K562 (cell line): ENCODE measurements around the gene PTPRC. TPM values are rescaled to one million over a fixed set of nuclear protein-coding genes. Genes with fewer than 3 reads are reported as not detected.

ENCODE experiments used
- ATAC-seq: fragments of 200-7000 bp; cut with Tn5 transposase; 3 replicates; pipeline ENCODE4 v1.9.1; 2020; ENCODE audit warnings: moderate library complexity
- BruUV-seq: library from RNA; stranded (reverse); fragments of 400-500 nt; replicated peaks from 2 replicates; lab custom pipeline; 2021; lab: Mats Ljungman, UMichigan
- CTCF ChIA-PET: fragments of 300-600 bp; formaldehyde crosslinking; extraction: SDS; loops from one replicate; lab custom pipeline; 2021; ENCODE audit warnings: low intra/inter-chr PET ratio; lab: Yijun Ruan, JAX
- POLR2A ChIA-PET: fragments of 300-600, 350-650 bp; sonication (Branson Sonifier 250); formaldehyde crosslinking; extraction: SDS; loops from one replicate; lab custom pipeline; 2021; ENCODE audit warnings: antibody characterized with exemption, inconsistent platforms; lab: Yijun Ruan, JAX
- DNase-seq, 4 experiments: peaks; one replicate each; pipeline versions ENCODE4 v3.0.0 to v3.0.0-alpha.2; 2011 to 2018; ENCODE audit warnings: low spot score in 3 of 4, mixed read lengths in 3 of 4; ENCODE audit errors: extremely low read depth in 1 of 4
- FAIRE-seq: peaks from 2 replicates; lab custom pipeline; 2011; peaks lifted over from hg19 to GRCh38; lab: Jason Lieb, UNC
- H2AFZ ChIP-seq: 2 replicates; pipeline ENCODE4 v1.6.0; 2011; ENCODE audit warnings: low read depth, low read length, control low read depth, inconsistent platforms
- H3K27ac ChIP-seq: fragments of 200-600 bp; 3 replicates; pipeline ENCODE4 v1.8.0; 2011; ENCODE audit warnings: low read depth, mild to moderate bottlenecking, control low read depth, inconsistent platforms, low read length, moderate library complexity, mixed read lengths; ENCODE audit errors: extremely low read depth
- H3K27me3 ChIP-seq, 2 experiments: fragments of 300-600 bp in 1 of 2; 2 replicates in 1 of 2; 3 replicates in 1 of 2; pipeline versions ENCODE4 v1.6.0 to v1.8.0; 2011; ENCODE audit warnings: inconsistent platforms in 2 of 2, low read length in 2 of 2, mild to moderate bottlenecking in 1 of 2, mixed read lengths in 1 of 2, moderate library complexity in 1 of 2; ENCODE audit not compliant: control insufficient read depth in 2 of 2, insufficient read depth in 2 of 2
- H3K36me3 ChIP-seq: fragments of 300-600 bp; 3 replicates; pipeline ENCODE4 v1.8.0; 2011; ENCODE audit warnings: mild to moderate bottlenecking, low read length, inconsistent platforms; ENCODE audit not compliant: control insufficient read depth, insufficient read depth
- H3K4me1 ChIP-seq, 2 experiments: fragments of 200-600 bp in 1 of 2; replicated peaks in 1 of 2; 2 replicates in 1 of 2; 3 replicates in 1 of 2; pipeline versions ENCODE4 v1.5.1 to v1.8.0; 2011; ENCODE audit warnings: inconsistent platforms in 2 of 2, low read length in 2 of 2, mild to moderate bottlenecking in 1 of 2, mixed read lengths in 1 of 2, moderate library complexity in 1 of 2; ENCODE audit not compliant: control insufficient read depth in 2 of 2, insufficient read depth in 2 of 2
- H3K4me2 ChIP-seq: 2 replicates; pipeline ENCODE4 v1.6.1; 2011; ENCODE audit warnings: low read length, control low read depth, inconsistent platforms, mixed read lengths; ENCODE audit not compliant: insufficient read depth
- H3K4me3 ChIP-seq: fragments of 200-600 bp; sonication (generic), shearing (Covaris generic); 2 replicates; pipeline ENCODE4 v1.5.1; 2016; ENCODE audit warnings: control low read depth, inconsistent platforms
- H3K79me2 ChIP-seq: fragments of 200-600 bp; 3 replicates; pipeline ENCODE4 v1.8.0; 2011; ENCODE audit warnings: low read length, inconsistent platforms; ENCODE audit not compliant: control insufficient read depth, insufficient read depth
- H3K9ac ChIP-seq, 2 experiments: 2 replicates each; pipeline versions ENCODE4 v1.6.0 to v1.6.1; 2011; ENCODE audit warnings: low read depth in 2 of 2, low read length in 2 of 2, control low read depth in 1 of 2, inconsistent platforms in 1 of 2, mild to moderate bottlenecking in 1 of 2, mixed read lengths in 1 of 2; ENCODE audit not compliant: insufficient read depth in 1 of 2
- H3K9me1 ChIP-seq: one replicate; pipeline ENCODE4 v1.6.0; 2011; ENCODE audit warnings: inconsistent platforms, mild to moderate bottlenecking, low read length, moderate library complexity; ENCODE audit not compliant: control insufficient read depth, insufficient read depth
- H3K9me3 ChIP-seq: replicated peaks from 2 replicates; pipeline ENCODE4 v1.5.1; 2011; ENCODE audit warnings: low read depth, low read length, inconsistent platforms; ENCODE audit not compliant: control insufficient read depth, insufficient read depth
- H4K20me1 ChIP-seq: replicated peaks from 2 replicates; pipeline ENCODE4 v1.6.1; 2011; ENCODE audit warnings: low read length, inconsistent platforms, mixed read lengths; ENCODE audit not compliant: control insufficient read depth, insufficient read depth
- CBX3 ChIP-seq, 2 experiments: IDR thresholded peaks; 1 replicate in 1 of 2; 2 replicates in 1 of 2; pipeline ENCODE4 v1.6.1; 2012; ENCODE audit warnings: inconsistent platforms in 2 of 2, low read length in 2 of 2, borderline replicate concordance in 1 of 2, control low read depth in 1 of 2
- E4F1 ChIP-seq: fragments of 250-450 bp; sonication (Bioruptor Pico); IDR thresholded peaks from 2 replicates; pipeline ENCODE4 v1.5.0; 2021; ENCODE audit warnings: mild to moderate bottlenecking, borderline replicate concordance
- PTBP1 ChIP-seq: fragments of 200-400 bp; formaldehyde crosslinking; IDR thresholded peaks from 2 replicates; pipeline ENCODE4 v1.6.1; 2017; ENCODE audit warnings: low read depth, low read length
- ZNF316 ChIP-seq: fragments of 450-650 bp; IDR thresholded peaks from 2 replicates; pipeline ENCODE4 v1.6.1; 2016
- in situ Hi-C: fragments of 300-500 bp; cut with MboI; formaldehyde crosslinking; loops from 4 replicates; pipeline ENCODE4 v1.15.0; 2018; ENCODE audit warnings: inconsistent platforms, mixed read lengths
- intact Hi-C: fragments of 100-400 bp; cut with micrococcal nuclease; formaldehyde crosslinking; loops from 2 replicates; pipeline ENCODE4 v1.14.2; 2022
- polyA plus RNA-seq, 8 experiments: library from polyadenylated mRNA; depleted of rRNA in 4 of 8; stranded (reverse) in 5 of 8; unstranded in 3 of 8; fragments of >200 nt; fragmentation: Nextera tagmentation in 2 of 8; fragmentation: Illumina TruSeq in 1 of 8; extraction: Ambion mirVana in 2 of 8; extraction: Trizol in 1 of 8; gene quantifications; 2 replicates each; pipeline versions ENCODE4 v1.2.1 to v1.2.3, GENCODE V29; 2011 to 2014; ENCODE audit warnings: inconsistent platforms in 1 of 8, missing spikeins in 1 of 8
- total RNA-seq, 7 experiments: library from RNA; depleted of rRNA in 6 of 7; stranded (reverse); fragments of >200 nt in 6 of 7; fragmentation: Illumina TruSeq in 2 of 7; extraction: Trizol in 2 of 7; gene quantifications; 2 replicates each; pipeline versions ENCODE4 v1.2.1 to v1.2.3, GENCODE V29; 2011 to 2021; ENCODE audit warnings: low replicate concordance in 1 of 7

PTPRC gene
- total and polyA plus RNA-seq, 9 of the 15 experiments (the other 6 are each of a cell fraction or from before 2014, with no cell fraction given) = 7.1 to 107 (median 62.9) TPM

- Histone ChIP-seq H3K79me2 (no peaks in the 10 kb centered on the region), H3K27ac (no peak overlapping the region), H3K36me3 (no peaks in the 10 kb centered on the region), H3K27me3 (no peaks in the 10 kb centered on the region), H3K4me3 (no peak overlapping the region), H2AFZ (no peak overlapping the region), H4K20me1 (no peaks in the 10 kb centered on the region), H3K4me2 (no peak overlapping the region), H3K4me1 (peaks cover 0 to 2% of the 10 kb centered on the region in 2 experiments; a peak in 1 of 5 replicates), H3K9me1 (no peaks in the 10 kb centered on the region), H3K9ac (no peak overlapping the region), H3K9me3 (peaks cover 3% of the 10 kb centered on the region)
- ATAC-seq (no peak), DNase-seq (no peak), FAIRE-seq (no peak)
- no peak for TF ChIP-seq E4F1
- TF ChIP-seq PTBP1 = no peak
- TF ChIP-seq CBX3 (IDR thresholded peaks at IDR 0.05; ENCODE audit: borderline replicate concordance in 1 of 2, low read length in 2 of 2) = peak in 1 of 2 experiments; percentile 53; a peak in 1 of 3 replicates
- 0 out of 2 replicates have a peak, but pooled peaks have one; percentile 0 for TF ChIP-seq ZNF316
- POLR2A ChIA-PET = no interaction called here
- no TSS peak for BruUV-seq
- CTCF ChIA-PET = no interaction called here
- in situ Hi-C loops (no loop called here), intact Hi-C loops (no loop called here)
These were observed 48.4 kb upstream of the PTPRC start for GRCh38 chr1:198590454-198590853.
